ENCODE results near the gene NTHL1. TPM values are rescaled to one million over a fixed set of nuclear protein-coding genes. Genes with fewer than 3 reads are reported as not detected.

The NTHL1 gene
- total and polyA plus RNA-seq, 2 of the 8 experiments (the other 6 are each of a cell fraction or from before 2014, with no cell fraction given): 70.9 to 150 TPM

DNA sequence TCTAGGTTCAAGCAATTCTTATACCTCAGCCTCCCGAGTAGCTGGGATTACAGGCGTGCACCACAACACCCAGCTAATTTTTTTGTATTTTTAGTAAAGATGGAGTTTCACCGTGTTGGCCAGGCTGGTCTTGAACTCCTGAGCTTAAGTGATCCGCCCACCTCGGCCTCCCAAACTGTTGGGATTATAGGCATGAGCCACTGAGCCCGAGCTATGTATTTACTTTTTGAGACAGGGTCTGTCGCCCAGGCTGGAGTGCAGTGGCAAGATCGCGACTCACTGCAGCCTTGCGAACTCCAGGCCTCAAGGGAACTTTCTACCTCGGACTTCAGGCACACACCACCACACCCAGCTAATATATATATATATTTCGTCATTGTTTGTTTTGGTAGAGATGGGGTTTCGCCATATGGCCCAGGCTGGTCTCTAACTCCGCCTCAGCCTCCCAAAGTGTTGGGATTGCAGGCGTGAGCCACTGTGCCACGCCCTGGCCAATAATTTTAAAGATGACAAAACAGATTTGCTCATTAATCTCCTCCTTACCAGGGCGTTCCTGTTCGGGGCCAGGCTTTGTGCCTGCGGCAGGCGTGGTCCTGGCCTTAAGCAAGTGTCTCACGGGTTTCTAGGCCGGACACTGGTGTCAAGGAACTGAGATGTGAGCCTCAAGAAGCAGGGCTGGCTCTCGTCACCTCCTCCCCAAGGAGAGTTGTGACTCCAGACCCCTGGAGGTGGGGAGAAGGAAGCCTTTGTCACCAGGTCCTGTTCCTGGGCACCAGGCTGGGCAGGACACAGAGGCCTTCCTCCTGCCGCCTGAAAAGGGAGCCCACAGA, 32.3 kb downstream of the NTHL1 start:
- H2BK20ac ChIP-seq (ENCODE audit: low read length): no peak overlapping the region
- no peak overlapping the region for H2AK5ac ChIP-seq (ENCODE audit: low read depth, low read length)
- no peak overlapping the region for H3K56ac ChIP-seq (replicated peaks; ENCODE audit: insufficient read length, low read depth, low read length)
- no peak overlapping the region for H3K9ac ChIP-seq (replicated peaks in 1 of 4; ENCODE audit: extremely low read depth in 1 of 4, low read depth in 3 of 4, low read length in 3 of 4)
- H3K18ac ChIP-seq (ENCODE audit: extremely low read depth, low read length): no peak overlapping the region
- no peak overlapping the region for H2BK15ac ChIP-seq (ENCODE audit: low read length)
- H3K14ac ChIP-seq (ENCODE audit: insufficient read length): no peak overlapping the region
- 87% methylated on average over 24 of the region's 24 CpGs; no CpG with 5 or more reads in 1 of the 2 experiments for WGBS, 2 experiments (ENCODE audit: extremely low coverage in 1 of 2, insufficient coverage in 1 of 2, insufficient read length in 1 of 2, insufficient replicate concordance in 2 of 2, low coverage in 1 of 2, low lambda C conversion rate in 2 of 2, missing lambda C conversion rate in 1 of 2)
- no peak overlapping the region for H2BK12ac ChIP-seq (ENCODE audit: low read depth, low read length)
- H3K79me1 ChIP-seq (ENCODE audit: low read depth, low read length): no peaks in the 10 kb centered on the region
- no peak overlapping the region for H3K4me2 ChIP-seq (ENCODE audit: insufficient read depth in 1 of 2, low read depth in 2 of 2, low read length in 2 of 2)
- no peak overlapping the region for H2BK5ac ChIP-seq (ENCODE audit: low read depth, low read length)
- H3K4me3 ChIP-seq (ENCODE audit: extremely low read depth in 1 of 4, insufficient read depth in 2 of 4, low read depth in 3 of 4, low read length in 4 of 4): no peak overlapping the region
- no peak overlapping the region for H3K4ac ChIP-seq (replicated peaks; ENCODE audit: insufficient read length, low read depth, low read length)
- H3K23ac ChIP-seq (ENCODE audit: insufficient read length): no peak overlapping the region
- FAIRE-seq: no peak
- H3K36me3 ChIP-seq (ENCODE audit: control insufficient read depth in 2 of 4, insufficient read depth in 4 of 4, low read length in 3 of 4): peaks cover 0 to 5% (median 0%) of the 10 kb centered on the region in 4 experiments; a peak in 1 of 8 replicates
- no peaks in the 10 kb centered on the region for H3K9me3 ChIP-seq (ENCODE audit: insufficient read depth in 2 of 2, low read depth in 1 of 2, low read length in 1 of 2)
- H4K5ac ChIP-seq (ENCODE audit: insufficient read length, low read depth, low read length): no peak overlapping the region
- no peak overlapping the region for H4K91ac ChIP-seq (replicated peaks; ENCODE audit: insufficient read length, low read length)
- no peak overlapping the region for H2AFZ ChIP-seq (ENCODE audit: low read length)
- ChIA-PET CTCF (ENCODE audit: partially characterized antibody) (interaction anchor here (0.7 to 3.3 kb wide), 5 partner anchors 11 to 124 kb away, joined by 3 to 18 read pairs (median 7); no protein-coding TSS in a partner anchor), POLR2A (ENCODE audit: partially characterized antibody) (interaction anchor here (1.0 kb wide), 1 partner anchor 51 kb away, joined by 3 read pairs; the partner anchor contains the start of gene RPS2)
- no peak overlapping the region for H2BK120ac ChIP-seq (replicated peaks; ENCODE audit: low read depth, low read length)
- peaks cover 2 to 15% (median 4%) of the 10 kb centered on the region in 4 experiments for H3K4me1 ChIP-seq (replicated peaks in 1 of 4; ENCODE audit: control insufficient read depth in 3 of 4, insufficient read depth in 4 of 4, low read length in 3 of 4)
- H4K8ac ChIP-seq (ENCODE audit: extremely low read depth, insufficient read depth, low read length): no peak overlapping the region
- no peak overlapping the region for H3K27ac ChIP-seq (ENCODE audit: low read depth, low read length)
- H3K23me2 ChIP-seq (ENCODE audit: low read depth, low read length): peaks cover 8% of the 10 kb centered on the region; the same call in 1 of the 2 replicates
- H3K27me3 ChIP-seq (replicated peaks in 1 of 4; ENCODE audit: control insufficient read depth in 3 of 4, extremely low read depth in 1 of 4, insufficient read depth in 3 of 4, low read length in 3 of 4): peaks cover 13 to 23% (median 16%) of the 10 kb centered on the region in 4 experiments
- no peak for DNase-seq (ENCODE audit: low read depth in 1 of 2, low spot score in 2 of 2)
- H3K79me2 ChIP-seq (ENCODE audit: control insufficient read depth in 1 of 2, insufficient read depth in 2 of 2, low read length in 2 of 2): no peaks in the 10 kb centered on the region
- H4K20me1 ChIP-seq (replicated peaks in 1 of 2; ENCODE audit: control insufficient read depth in 1 of 2, insufficient read depth in 2 of 2, low read length in 2 of 2): no peaks in the 10 kb centered on the region
- TF ChIP-seq TBP (IDR thresholded peaks at IDR 0.05; ENCODE audit: low read depth, low read length): no peak
- no peak for TF ChIP-seq SP1 (IDR thresholded peaks at IDR 0.05; ENCODE audit: low read depth, low read length)
- no peak for TF ChIP-seq CREB1 (IDR thresholded peaks at IDR 0.05)
- no peak for TF ChIP-seq HDAC2 (IDR thresholded peaks at IDR 0.05; ENCODE audit: borderline replicate concordance in 1 of 2, low read depth in 2 of 2, low read length in 2 of 2)
- TF ChIP-seq EP300 (IDR thresholded peaks at IDR 0.05; ENCODE audit: borderline replicate concordance in 1 of 2, low read depth in 2 of 2, low read length in 2 of 2): no peak

All from H1 (cell line).